Loucy (cell line): ENCODE results near the gene DZIP1.

Experiments used
- H2AFZ ChIP-seq: fragments of 200-600 bp; sonication (generic); 2 replicates; pipeline ENCODE4 v1.6.0; 2016; ENCODE audit warnings: antibody characterized with exemption, mild to moderate bottlenecking, low read length, moderate library complexity
- H3F3A ChIP-seq: fragments of 200-600 bp; 2 replicates; pipeline ENCODE4 v1.6.0; 2016; ENCODE audit warnings: antibody characterized with exemption, low read depth, mild to moderate bottlenecking
- H3K27me3 ChIP-seq: fragments of 200-600 bp; sonication (generic); 2 replicates; pipeline ENCODE4 v1.6.1; 2014; ENCODE audit warnings: low read length, mild to moderate bottlenecking; ENCODE audit not compliant: insufficient read depth, poor library complexity, severe bottlenecking
- H3K36me3 ChIP-seq: fragments of 200-600 bp; sonication (generic); 2 replicates; pipeline ENCODE4 v1.6.1; 2016; ENCODE audit warnings: low read length; ENCODE audit not compliant: insufficient read depth
- H3K4me1 ChIP-seq: fragments of 200-600 bp; sonication (generic); 2 replicates; pipeline ENCODE4 v1.5.1; 2014; ENCODE audit warnings: low read length, mild to moderate bottlenecking; ENCODE audit not compliant: insufficient read depth, poor library complexity, severe bottlenecking
- H3K4me2 ChIP-seq: fragments of 200-600 bp; sonication (generic); 2 replicates; pipeline ENCODE4 v1.6.0; 2014; ENCODE audit warnings: antibody characterized with exemption, low read length, low read depth, mild to moderate bottlenecking; ENCODE audit not compliant: poor library complexity, severe bottlenecking
- H3K4me3 ChIP-seq: fragments of 200-600 bp; sonication (generic); 2 replicates; pipeline ENCODE4 v1.5.1; 2014; ENCODE audit warnings: low read length, mild to moderate bottlenecking, mixed read lengths; ENCODE audit not compliant: poor library complexity, severe bottlenecking
- H3K79me2 ChIP-seq: fragments of 200-600 bp; sonication (generic); 2 replicates; pipeline ENCODE4 v1.6.1; 2014; ENCODE audit warnings: low read length; ENCODE audit not compliant: insufficient read depth
- H3K9ac ChIP-seq: fragments of 200-600 bp; sonication (generic); 2 replicates; pipeline ENCODE4 v1.6.0; 2014; ENCODE audit warnings: mild to moderate bottlenecking, low read depth, low read length, moderate library complexity; ENCODE audit not compliant: poor library complexity, severe bottlenecking
- H3K9me2 ChIP-seq: fragments of 200-600 bp; sonication (generic); replicated peaks from 2 replicates; pipeline ENCODE4 v1.6.1; 2016; ENCODE audit warnings: low read depth, low read length, mixed read lengths
- H3K9me3 ChIP-seq: fragments of 200-600 bp; sonication (generic); 2 replicates; pipeline ENCODE4 v1.6.1; 2014; ENCODE audit warnings: mild to moderate bottlenecking, antibody characterized with exemption, low read length, low read depth; ENCODE audit not compliant: insufficient read depth
- H4K20me1 ChIP-seq: fragments of 200-600 bp; sonication (generic); 2 replicates; pipeline ENCODE4 v1.6.0; 2014; ENCODE audit warnings: antibody characterized with exemption, low read length, mild to moderate bottlenecking; ENCODE audit not compliant: insufficient read depth, poor library complexity, severe bottlenecking
- CTCF ChIP-seq: fragments of 200-600 bp; sonication (generic); conservative IDR thresholded peaks from 2 replicates; pipeline ENCODE4 v1.5.1; 2014; ENCODE audit warnings: mild to moderate bottlenecking, antibody characterized with exemption, low read length
- EZH2phosphoT487 ChIP-seq: fragments of 200-600 bp; IDR thresholded peaks from 2 replicates; pipeline ENCODE4 v1.6.1; 2018; ENCODE audit warnings: antibody characterized with exemption, mild to moderate bottlenecking, moderate library complexity, borderline replicate concordance

The DZIP1 gene

GRCh38 chr13:95564733-95565291, 79.7 kb downstream of the DZIP1 start:
- Histone ChIP-seq H3K4me1 (no peaks in the 10 kb centered on the region), H3K36me3 (no peaks in the 10 kb centered on the region), H3K4me3 (no peak overlapping the region), H3K79me2 (no peaks in the 10 kb centered on the region), H3K27me3 (no peaks in the 10 kb centered on the region), H2AFZ (no peak overlapping the region), H3K9me3 (no peaks in the 10 kb centered on the region), H3F3A (no peaks in the 10 kb centered on the region), H3K4me2 (no peak overlapping the region), H3K9ac (no peak overlapping the region), H3K9me2 (no peaks in the 10 kb centered on the region), H4K20me1 (no peaks in the 10 kb centered on the region)
- TF ChIP-seq CTCF = no peak
- no peak for TF ChIP-seq EZH2phosphoT487

GRCh38 chr13:95564091-95564490, 80.4 kb downstream of the DZIP1 start:
- Histone ChIP-seq H3K9me3 (no peaks in the 10 kb centered on the region), H3K4me1 (no peaks in the 10 kb centered on the region), H3K79me2 (no peaks in the 10 kb centered on the region), H3K9ac (no peak overlapping the region), H3K9me2 (no peaks in the 10 kb centered on the region), H3K4me3 (no peak overlapping the region), H3K4me2 (no peak overlapping the region), H3F3A (no peaks in the 10 kb centered on the region), H3K36me3 (no peaks in the 10 kb centered on the region), H2AFZ (no peak overlapping the region), H3K27me3 (no peaks in the 10 kb centered on the region), H4K20me1 (no peaks in the 10 kb centered on the region)
- TF ChIP-seq CTCF (no peak), EZH2phosphoT487 (no peak)

- Histone ChIP-seq H3K4me2 (no peak overlapping the region), H4K20me1 (no peaks in the 10 kb centered on the region), H2AFZ (no peak overlapping the region), H3K9me2 (no peaks in the 10 kb centered on the region), H3K4me1 (no peaks in the 10 kb centered on the region), H3K4me3 (no peak overlapping the region), H3K27me3 (no peaks in the 10 kb centered on the region), H3K36me3 (no peaks in the 10 kb centered on the region), H3K9me3 (no peaks in the 10 kb centered on the region), H3K9ac (no peak overlapping the region), H3F3A (no peaks in the 10 kb centered on the region), H3K79me2 (no peaks in the 10 kb centered on the region)
- TF ChIP-seq CTCF = no peak
- no peak for TF ChIP-seq EZH2phosphoT487
Measured at GRCh38 chr13:95560387-95560786, 84.1 kb downstream of the DZIP1 start.
